HG02840 (cell line): ENCODE measurements around the gene HSF2BP.
"Not testable (repeated sequence)": the region's sequence is repeated elsewhere in the genome, so short reads cannot be mapped to it uniquely, and the experiment has no call there.

Source experiments
- ATAC-seq: cut with Tn5 transposase; IDR thresholded peaks from one replicate; pipeline ENCODE4 v1.9.1; 2021; ENCODE audit warnings: mild to moderate bottlenecking, moderate library complexity, moderate number of reproducible peaks; ENCODE audit not compliant: unreplicated experiment, low FRiP score

The HSF2BP gene

DNA sequence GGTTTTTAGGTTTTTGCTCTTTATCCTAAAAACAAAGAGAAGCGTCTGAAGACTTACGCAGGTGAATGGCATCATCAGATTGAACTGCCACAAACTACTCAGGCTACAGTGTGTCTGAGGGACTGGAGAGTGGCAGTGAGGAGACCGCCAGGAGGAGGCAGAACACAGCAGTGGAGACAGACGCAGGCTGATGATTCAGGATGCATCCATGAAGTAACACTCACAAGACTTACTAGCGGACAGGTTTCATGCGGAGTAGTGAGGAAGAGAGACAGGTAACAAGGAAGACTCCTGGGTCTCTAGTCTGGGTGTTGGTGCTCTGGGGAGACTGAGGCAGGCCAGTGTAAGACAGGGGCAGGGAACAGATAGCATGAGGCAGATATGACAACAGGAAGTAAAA, 5.7 kb downstream of the HSF2BP start:
- no peak for ATAC-seq

DNA sequence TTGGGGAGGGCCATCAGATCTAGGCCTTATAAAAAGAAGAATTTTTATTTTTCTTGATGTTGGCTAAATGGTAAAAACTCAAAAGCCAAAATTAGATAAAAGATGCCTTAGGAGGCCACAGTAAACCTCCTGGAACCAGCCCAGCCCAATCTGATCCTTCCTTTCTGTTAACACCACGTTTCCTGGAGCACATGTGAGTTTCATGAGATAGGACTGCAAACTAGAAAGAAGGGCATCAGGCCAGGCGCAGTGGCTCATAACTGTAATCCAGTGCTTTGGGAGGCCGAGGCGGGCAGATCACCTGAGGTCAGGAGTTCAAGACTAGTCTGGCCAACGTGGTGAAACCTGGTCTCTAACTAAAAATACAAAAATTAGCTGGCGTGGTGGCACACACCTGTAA, 6.7 kb downstream of the HSF2BP start:
- no peak for ATAC-seq

DNA sequence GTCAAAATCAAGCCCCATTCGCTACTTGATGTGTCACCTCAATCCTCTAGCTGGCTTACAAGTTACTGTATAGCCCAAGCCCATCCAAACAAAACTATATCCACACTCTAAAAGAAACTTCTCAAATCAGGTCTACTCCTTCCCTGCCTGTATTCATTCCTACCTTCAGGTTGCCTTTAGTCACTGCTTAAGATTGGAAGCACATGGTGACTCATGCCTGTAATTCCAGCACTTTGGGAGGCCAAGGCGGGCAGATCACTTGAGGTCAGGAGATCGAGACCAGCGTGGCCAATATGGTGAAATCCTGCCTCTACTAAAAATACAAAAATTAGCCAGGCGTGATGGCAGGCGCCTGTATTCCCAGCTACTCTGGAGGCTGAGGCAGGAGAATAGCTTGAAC, 7.4 kb downstream of the HSF2BP start:
- ATAC-seq, result not testable (repeated sequence)

DNA sequence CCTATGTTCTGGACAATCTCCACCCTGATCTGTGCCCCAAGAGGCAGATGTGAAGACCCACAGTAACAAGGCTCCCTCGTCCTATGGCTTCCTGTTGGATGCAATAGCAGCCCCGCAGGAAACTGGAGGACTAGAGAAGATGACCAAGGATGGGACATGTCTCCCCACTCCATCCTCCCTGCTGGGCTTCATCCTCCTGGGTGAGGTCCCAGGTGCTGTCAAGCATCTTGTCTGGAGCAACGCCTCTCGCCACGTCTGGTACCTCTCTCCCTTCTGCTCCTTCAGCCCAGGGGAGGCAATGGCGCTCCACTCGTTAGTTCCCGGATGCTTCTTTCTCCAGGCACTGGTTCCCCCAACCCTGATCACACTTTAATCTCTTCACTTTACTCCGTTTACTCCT, 11.1 kb downstream of the HSF2BP start:
- ATAC-seq, result no peak

DNA sequence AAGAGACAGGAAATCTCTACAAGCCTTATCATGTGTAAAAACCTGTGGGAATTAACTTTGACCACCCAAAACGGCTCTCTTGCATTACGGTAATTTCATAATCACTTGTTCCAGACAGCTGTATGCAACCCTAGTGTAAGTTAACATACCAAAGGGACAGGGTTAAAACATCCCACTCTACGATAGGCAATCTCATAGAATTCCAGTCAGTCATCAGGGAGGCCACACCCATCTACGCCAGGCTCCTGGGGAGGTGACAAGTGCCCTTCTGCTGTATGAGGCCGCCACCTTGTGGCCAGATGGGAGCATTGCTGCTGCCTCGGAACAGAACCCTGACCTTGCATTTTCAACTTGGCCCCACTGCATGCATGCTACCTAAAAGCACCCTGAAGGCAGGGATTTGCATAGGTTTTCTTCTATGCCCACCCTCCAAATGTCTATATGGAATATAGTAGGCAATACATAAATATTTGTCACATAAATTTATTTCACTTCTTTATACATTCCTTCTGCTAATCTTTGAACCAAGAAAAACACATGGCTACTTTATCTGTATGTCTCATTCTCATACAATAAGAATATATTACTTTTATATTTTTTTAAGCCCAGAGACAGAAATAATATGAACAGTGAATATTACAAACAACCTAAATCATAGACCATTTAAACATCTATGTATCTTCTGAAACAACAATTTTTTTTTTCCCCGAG, 12.6 kb downstream of the HSF2BP start:
- ATAC-seq, result no peak

DNA sequence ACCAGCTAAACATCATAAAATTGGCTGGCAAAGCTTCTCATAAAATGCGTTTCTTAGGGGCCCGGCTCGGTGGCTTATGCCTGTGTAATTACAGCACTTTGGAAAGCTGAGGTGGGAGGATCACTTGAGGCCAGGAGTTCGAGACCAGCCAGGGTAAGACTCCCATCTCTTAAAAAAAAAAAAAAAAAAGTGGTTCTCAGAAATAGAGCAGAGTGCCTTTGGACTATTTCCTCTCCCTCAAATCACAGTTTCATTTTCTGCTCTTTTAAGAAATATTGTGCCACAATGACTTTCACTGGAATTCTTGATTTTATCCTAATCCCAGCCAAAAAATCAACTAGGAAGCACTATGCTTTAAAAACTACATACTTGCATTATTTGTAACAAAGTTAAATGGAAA, 13.3 kb downstream of the HSF2BP start:
- ATAC-seq, result no peak

DNA sequence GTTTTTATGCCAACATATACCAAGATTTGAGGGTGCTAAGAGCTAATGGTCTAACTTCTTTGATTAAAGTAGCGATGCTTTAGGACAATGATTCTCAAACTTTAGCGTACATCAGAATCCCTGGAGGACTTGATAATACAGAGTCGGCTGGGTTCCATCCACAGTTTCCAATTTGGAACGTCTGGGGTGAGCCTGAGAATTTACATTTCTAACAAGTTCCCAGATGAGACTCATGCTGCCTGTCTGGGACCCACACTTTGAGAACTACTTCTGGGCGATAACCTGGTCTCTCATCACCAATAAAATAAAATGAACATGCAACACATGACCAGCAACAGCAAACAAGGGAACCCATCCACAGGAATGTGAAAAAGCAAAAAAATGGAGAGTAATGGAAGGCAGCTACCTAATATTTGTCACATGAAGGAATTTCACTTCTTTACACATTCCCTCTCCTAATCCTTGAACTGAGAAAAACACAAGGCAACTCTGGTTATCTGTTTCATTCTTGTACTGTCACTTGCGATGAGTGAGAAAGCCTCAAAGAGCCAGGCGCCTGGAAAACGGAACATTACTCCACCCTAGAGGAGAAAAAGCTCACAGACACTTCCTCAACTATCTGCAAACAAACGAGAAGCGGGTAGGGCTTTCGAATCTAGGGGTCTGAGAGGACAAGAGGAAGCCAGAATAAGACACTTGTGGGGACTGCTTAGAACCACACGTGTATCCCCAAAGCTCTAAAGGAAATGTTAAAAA, 14.0 kb downstream of the HSF2BP start:
- ATAC-seq, result no peak

DNA sequence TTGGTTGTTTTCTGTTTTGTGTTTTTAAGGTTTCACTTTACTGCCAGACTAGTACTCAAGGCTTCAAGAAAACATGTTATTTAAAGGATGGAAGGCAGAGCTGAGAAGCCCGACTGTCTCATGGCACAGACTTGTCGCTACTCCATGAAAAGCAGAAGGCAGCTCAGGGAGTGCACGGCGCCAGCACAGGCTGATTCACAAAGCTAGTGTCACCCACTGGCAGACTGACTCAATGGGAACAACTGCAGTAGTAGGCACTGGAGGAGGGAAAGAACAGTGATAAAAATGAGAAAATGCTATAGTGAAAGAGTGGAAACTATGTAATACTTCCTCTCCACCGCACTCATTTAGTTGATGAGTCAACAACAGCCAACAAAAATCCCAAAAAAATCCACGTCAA, 14.7 kb downstream of the HSF2BP start:
- ATAC-seq, result no peak

DNA sequence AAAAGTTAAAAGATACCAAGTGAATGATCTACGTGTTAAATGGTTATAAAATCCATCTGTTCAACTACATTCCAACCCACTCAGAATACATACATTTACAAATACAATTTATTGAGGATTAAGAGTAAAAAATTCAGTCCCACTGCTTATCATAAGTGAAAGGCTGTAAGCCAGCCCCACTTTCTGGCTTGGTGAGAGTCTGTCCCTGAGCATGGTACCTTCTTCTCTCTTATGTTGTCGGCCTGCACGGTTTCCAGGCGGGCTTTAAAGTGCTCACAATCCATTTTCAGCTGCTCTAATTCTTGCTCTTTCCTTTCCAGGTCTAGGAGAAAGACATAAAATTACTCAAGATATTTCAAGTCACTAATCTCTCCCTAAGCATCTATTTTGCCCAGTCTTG, 15.2 kb downstream of the HSF2BP start:
- ATAC-seq, result no peak

DNA sequence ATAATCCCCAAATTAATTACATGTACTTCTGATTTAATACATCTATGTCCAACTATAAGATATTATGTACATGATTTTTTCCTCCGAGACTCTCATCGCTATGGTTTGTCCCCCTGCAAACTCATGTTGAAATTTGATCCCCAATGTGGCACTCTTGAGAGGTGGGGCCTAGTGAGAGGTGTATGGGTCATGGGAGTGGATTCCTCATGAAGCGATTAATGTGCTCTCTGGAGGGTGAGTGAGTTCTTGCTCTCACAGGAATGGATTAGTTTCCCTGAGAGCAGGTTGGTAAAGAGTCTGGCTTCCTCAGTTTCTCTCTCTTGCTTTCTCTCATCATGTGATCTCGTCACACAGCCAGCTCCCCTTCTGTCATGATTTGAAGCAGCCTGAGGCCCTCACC, 16.1 kb downstream of the HSF2BP start:
- no peak for ATAC-seq

DNA sequence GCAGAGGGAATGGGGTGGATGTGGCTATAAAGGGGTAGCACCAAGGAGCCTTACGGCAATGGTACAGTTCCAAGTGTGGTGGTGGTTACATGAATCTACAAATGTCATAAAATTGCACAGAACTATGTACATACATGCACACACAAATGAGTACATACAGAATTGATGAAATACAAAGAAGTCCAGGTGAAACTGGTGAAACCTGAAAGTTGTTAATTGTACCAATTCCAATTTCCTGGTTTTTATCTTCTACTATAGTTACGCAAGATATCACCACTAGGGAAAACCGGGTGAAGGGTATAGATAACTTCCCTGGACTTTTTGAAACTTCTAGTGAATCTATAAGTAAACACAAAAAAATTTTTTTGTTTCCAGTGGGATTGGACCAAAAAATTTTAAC, 18.9 kb downstream of the HSF2BP start:
- ATAC-seq, result no peak

DNA sequence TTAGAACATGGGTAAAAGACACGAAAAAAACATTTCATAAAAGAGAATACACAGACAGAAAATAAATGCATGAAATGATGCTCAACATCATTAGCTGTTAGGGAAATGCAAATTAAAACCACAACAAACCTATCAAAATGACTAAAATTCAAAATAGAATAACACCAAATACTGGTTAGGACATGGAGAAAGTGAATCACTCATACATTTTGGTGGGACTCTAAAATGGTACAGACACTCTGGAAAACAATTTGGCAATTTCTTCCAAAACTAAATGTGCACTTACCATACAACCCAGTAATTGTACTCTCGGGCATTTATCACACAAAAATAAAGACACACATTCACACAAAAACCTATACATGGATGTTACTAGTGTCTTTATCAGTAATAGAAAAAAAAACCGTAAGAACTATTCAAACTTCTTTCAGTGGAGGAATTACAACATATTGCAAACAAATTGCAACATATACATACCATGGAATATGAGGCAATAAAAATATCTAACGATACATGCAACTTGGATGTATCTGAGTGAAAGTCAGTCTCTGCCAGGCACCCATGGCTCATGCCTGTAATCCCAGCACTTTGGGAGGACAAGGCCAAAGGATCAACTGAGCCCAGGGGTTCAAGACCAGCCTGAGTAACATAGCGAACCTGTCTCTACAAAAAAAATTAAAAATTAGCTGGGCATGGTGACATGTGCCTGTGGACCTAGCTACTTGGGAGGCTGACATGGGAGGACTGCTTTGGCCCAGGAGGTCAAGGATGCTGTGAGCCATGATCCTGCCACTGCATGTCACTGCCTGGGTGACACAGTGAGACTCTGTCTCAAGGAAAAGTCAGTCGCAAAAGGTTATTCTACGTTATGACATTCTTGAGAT, 19.6 kb downstream of the HSF2BP start:
- no peak for ATAC-seq

DNA sequence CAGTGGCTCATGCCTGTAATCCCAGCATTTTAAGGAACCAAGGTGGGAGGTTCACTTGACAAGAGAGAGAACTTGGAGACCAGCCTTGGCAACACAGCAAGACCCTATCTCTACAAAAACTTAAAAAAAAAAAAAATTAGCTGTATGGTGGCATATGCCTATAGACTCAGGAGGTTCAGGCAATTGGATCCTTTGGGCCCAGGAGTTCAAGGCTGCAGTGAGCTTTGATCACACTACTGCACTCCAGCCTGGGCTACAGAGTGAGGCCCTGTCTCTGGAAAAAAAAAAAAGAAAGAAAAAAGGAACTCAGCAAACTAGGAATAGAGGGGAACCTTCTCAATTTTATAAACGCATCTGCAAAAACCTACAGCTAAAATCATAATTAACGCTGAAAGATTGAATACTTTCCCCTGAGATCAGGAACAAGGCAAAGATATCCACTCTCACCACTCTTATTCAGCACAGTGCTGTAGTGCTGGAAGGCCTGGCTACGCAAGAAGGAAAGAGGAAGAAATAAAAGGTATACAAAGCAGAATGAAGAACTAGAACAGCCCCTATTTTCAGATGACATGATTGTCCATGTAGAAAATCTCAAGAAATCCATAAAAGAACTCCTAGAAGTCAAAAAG, 21.6 kb downstream of the HSF2BP start:
- ATAC-seq, result no peak

DNA sequence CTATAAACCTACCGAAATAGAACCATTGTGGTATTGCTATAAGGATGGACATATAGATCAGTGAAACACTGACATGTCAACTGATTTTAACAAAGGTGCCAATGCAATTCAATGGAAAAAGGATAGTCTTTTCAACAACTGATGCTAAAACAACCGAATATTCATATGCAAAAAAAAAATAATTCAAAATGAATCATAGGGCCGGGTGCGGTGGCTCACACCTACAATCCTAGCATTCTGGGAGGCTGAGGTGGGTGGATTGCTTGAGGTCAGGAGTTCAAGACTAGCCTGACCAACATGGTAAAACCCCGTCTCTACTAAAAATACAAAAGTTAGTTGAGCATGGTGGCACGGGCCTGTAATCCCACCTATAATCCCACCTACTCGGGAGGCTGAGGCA, 23.9 kb downstream of the HSF2BP start:
- no peak for ATAC-seq

DNA sequence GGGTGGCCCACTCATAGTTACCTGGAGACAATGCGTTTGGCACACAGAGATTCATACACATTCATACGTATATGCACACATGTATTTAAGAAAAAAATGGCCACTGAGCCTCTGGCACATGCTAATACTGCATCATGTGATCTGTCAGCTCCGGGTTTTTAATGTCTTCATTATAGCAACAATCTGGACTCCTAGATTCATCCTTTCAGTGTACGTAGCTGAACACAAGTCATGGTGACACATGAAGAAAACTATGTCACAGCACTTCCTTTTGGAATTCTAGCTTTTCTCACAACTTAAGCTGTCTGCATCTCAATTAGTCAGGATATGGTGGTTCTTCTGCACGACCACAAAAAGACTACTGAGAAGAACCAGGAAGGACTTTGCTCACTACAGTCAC, 24.7 kb downstream of the HSF2BP start:
- ATAC-seq, result no peak

DNA sequence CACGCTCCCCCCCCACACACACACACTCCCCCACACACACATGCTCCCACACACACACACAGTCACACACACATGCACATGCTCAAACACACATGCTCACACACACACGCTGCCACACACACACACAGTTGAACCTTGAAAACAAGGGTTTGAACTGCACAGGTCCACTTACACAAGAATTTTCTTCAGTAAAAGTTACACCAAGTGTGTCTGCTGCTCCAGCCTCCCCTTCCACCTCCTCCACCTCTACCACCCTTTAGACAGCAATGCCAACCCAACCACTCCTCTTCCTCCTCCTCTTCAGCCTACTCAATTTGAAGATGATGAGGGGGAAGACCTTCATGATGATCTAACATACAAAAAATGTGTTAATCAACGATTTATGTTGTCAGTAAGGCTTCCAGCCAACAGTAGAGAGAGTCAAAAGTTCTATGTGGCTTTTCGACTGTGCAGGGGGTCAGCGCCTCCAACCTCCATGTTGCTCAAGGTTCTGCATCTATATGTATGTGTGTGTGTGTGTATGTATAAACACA, 26.8 kb downstream of the HSF2BP start:
- ATAC-seq, result no peak

DNA sequence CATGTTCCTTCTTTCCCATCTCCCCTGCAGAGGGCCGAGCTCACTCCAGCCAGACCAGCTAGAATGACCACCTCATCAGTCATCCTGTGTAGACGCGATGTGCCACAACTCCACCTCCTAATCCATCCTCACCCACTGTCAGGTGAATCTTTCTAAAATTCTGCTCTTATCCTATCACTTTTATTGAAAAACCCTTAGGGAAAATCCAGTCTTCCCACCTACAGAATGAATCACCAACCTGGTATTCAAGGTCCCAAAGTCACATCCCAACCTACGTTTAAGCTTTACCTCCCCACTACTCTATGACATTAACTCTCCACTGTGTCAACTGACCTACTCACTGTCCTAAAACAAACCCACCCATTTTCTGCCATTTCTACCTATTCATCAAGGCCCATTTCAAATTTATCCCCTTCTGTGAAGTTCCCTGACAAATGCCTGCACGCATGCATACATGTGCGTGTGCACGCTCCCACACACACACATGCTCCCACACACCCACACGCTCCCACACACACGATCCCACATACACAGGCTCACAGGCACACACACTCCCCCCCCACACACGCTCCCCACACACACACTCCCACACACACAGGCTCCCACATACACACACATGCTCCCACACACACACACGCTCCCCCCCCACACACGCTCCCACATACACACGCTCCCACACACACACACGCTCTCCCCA, 27.7 kb downstream of the HSF2BP start:
- ATAC-seq, result no peak

DNA sequence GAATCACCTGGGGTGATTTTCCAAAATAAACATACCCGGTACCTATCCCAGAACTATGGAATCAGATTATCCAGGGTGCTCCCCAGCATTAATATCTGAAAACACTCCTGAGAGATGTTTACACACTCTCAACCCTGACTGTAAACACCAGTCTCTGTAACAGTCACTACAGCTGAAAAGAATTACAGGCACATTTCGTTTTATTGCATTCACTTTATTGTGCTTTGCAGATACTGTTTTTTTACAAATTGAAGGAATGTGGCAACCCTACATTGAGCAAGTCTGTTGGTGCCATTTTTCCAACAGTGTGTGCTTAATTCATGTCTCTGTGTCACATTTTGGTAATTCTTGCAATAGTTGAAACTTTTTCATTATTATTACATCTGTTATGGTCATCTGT, 31.8 kb downstream of the HSF2BP start:
- ATAC-seq, result no peak

DNA sequence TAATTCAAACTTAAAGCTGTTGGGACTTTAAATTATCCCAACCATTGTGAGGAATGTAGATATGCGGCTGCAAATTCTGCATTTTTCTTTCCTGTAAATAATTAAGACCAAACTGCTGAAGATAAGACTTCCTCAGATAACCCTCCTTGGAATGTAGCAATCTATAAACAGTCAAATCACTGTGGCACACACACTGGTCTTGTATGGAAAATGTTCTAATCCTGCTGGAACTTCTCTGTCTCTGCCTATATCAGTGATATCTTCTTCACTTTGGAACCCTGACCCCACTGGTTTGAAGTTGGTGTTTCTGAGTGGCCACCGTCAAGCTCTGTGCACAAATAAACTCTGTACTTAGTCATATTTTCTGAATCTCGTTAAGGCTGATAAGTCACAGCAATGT, 32.9 kb downstream of the HSF2BP start:
- no peak for ATAC-seq

DNA sequence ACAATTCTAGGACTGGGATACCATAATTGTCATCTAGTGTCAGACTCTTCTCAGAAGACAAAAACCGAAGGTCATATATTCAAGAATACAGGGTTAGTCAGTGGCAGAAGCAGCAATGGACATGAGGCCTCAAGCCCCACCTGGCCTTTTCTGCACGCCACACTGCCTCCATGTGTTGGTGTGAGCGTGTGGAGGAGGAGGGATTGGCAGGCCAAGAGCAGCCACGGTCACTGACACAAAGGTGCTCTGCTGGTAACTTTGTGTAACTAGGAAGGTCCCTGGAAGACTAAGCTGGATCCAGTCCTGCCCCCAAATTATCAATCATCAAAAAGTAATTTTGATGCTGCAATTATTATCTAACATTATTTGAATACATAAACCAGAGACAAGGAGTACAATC, 34.9 kb downstream of the HSF2BP start:
- ATAC-seq, result no peak
